GM12878 (cell line): ENCODE data around the gene DERA. TPM values are rescaled to one million over a fixed set of nuclear protein-coding genes. Genes with fewer than 3 reads are reported as not detected.

Experiments
- ATAC-seq: fragments of 200-7000 bp; cut with Tn5 transposase; 3 replicates; pipeline ENCODE4 v1.9.1; 2020; ENCODE audit warnings: mild to moderate bottlenecking, moderate library complexity
- BruUV-seq: library from RNA; stranded (reverse); fragments of 400-500 nt; replicated peaks from 2 replicates; lab custom pipeline; 2021; lab: Mats Ljungman, UMichigan
- CTCF ChIA-PET: fragments of 300-600 bp; sonication (Branson Sonifier 250); formaldehyde crosslinking; extraction: SDS; loops from one replicate; lab custom pipeline; 2021; ENCODE audit warnings: inconsistent platforms; lab: Yijun Ruan, JAX
- POLR2A ChIA-PET: fragments of 350-600 bp; formaldehyde crosslinking; extraction: SDS; loops from one replicate; lab custom pipeline; 2021; ENCODE audit warnings: inconsistent platforms; lab: Charles Lee
- RAD21 ChIA-PET: fragments of 300-600 bp; sonication (Branson Sonifier 250); formaldehyde crosslinking; loops from one replicate; lab custom pipeline; 2023; ENCODE audit warnings: antibody characterized with exemption; ENCODE audit not compliant: unreplicated experiment; lab: Charles Lee
- SMC1A ChIA-PET: fragments of 300-600 bp; sonication (Branson Sonifier 250); formaldehyde crosslinking; loops from one replicate; lab custom pipeline; 2023; ENCODE audit not compliant: unreplicated experiment, uncharacterized antibody; lab: Charles Lee
- DNase-seq: peaks from one replicate; pipeline ENCODE4 v3.0.0-alpha.2; 2011; ENCODE audit warnings: low read depth, low spot score
- FAIRE-seq: peaks from 3 replicates; lab custom pipeline; 2011; peaks lifted over from hg19 to GRCh38; lab: Jason Lieb, UNC
- H2AFZ ChIP-seq: 2 replicates; pipeline ENCODE4 v1.6.0; 2011; ENCODE audit warnings: low read depth, low read length, control low read depth; ENCODE audit not compliant: control insufficient read depth
- H3K27ac ChIP-seq: 2 replicates; pipeline ENCODE4 v1.5.1; 2011; ENCODE audit warnings: control low read depth; ENCODE audit not compliant: control insufficient read depth, insufficient read depth
- H3K27me3 ChIP-seq, 2 experiments: replicated peaks in 1 of 2; 2 replicates each; pipeline versions ENCODE4 v1.6.0 to v1.6.1; 2011; ENCODE audit warnings: low read length in 1 of 2; ENCODE audit not compliant: control insufficient read depth in 2 of 2, insufficient read depth in 2 of 2
- H3K36me3 ChIP-seq, 2 experiments: 2 replicates each; pipeline ENCODE4 v1.5.1; 2011; ENCODE audit warnings: low read length in 1 of 2; ENCODE audit not compliant: control insufficient read depth in 2 of 2, insufficient read depth in 2 of 2
- H3K4me1 ChIP-seq: 2 replicates; pipeline ENCODE4 v1.6.1; 2011; ENCODE audit warnings: mild to moderate bottlenecking, low read length, moderate library complexity, mixed read lengths; ENCODE audit not compliant: control insufficient read depth, insufficient read depth
- H3K4me2 ChIP-seq: 2 replicates; pipeline ENCODE4 v1.6.0; 2011; ENCODE audit warnings: control low read depth; ENCODE audit not compliant: control insufficient read depth, insufficient read depth
- H3K4me3 ChIP-seq: fragments of 200-600 bp; sonication (generic); 2 replicates; pipeline ENCODE4 v1.5.1; 2016
- H3K79me2 ChIP-seq: 2 replicates; pipeline ENCODE4 v1.6.0; 2011; ENCODE audit warnings: low read length; ENCODE audit not compliant: control insufficient read depth, insufficient read depth
- H3K9ac ChIP-seq: 2 replicates; pipeline ENCODE4 v1.8.0; 2011; ENCODE audit warnings: low read length, control low read depth, mixed read lengths; ENCODE audit not compliant: control insufficient read depth, insufficient read depth
- H3K9me3 ChIP-seq: replicated peaks from 3 replicates; pipeline ENCODE4 v1.5.1; 2011; ENCODE audit warnings: mild to moderate bottlenecking, low read length; ENCODE audit not compliant: control insufficient read depth, insufficient read depth
- H4K20me1 ChIP-seq: 2 replicates; pipeline ENCODE4 v1.6.0; 2011; ENCODE audit not compliant: control insufficient read depth, insufficient read depth
- BHLHE40 ChIP-seq, 2 experiments: fragments of 450-650 bp in 1 of 2; IDR thresholded peaks; 2 replicates each; pipeline ENCODE4 v1.6.1; 2011 to 2017; ENCODE audit warnings: low read depth in 2 of 2, borderline replicate concordance in 1 of 2, improper control_type of control experiment in 1 of 2, low read length in 1 of 2, mild to moderate bottlenecking in 1 of 2
- CBFB ChIP-seq: IDR thresholded peaks from 2 replicates; pipeline ENCODE4 v1.6.1; 2016; ENCODE audit warnings: antibody characterized with exemption, low read depth
- CBX5 ChIP-seq: sonication (generic); IDR thresholded peaks from 2 replicates; pipeline ENCODE4 v1.6.1; 2016; ENCODE audit warnings: low read depth, moderate library complexity, mild to moderate bottlenecking, inconsistent platforms
- IKZF1 ChIP-seq: fragments of 450-650 bp; conservative IDR thresholded peaks from 2 replicates; pipeline ENCODE4 v1.6.1; 2017; ENCODE audit warnings: antibody characterized with exemption, mild to moderate bottlenecking
- IKZF2 ChIP-seq, 2 experiments: fragments of 450-650 bp; IDR thresholded peaks; 2 replicates each; pipeline ENCODE4 v1.6.1; 2017; ENCODE audit warnings: mild to moderate bottlenecking in 2 of 2, moderate library complexity in 2 of 2
- MTA2 ChIP-seq: fragments of 450-650 bp; IDR thresholded peaks from 2 replicates; pipeline ENCODE4 v1.6.1; 2016; ENCODE audit warnings: low read depth, mild to moderate bottlenecking, moderate library complexity
- NBN ChIP-seq: fragments of 450-650 bp; IDR thresholded peaks from 2 replicates; pipeline ENCODE4 v1.6.1; 2016
- NFIC ChIP-seq: IDR thresholded peaks from 2 replicates; pipeline ENCODE4 v1.6.1; 2012; ENCODE audit warnings: low read depth, mild to moderate bottlenecking, inconsistent platforms, low read length, moderate library complexity
- POLR2AphosphoS2 ChIP-seq: IDR thresholded peaks from 2 replicates; pipeline ENCODE4 v1.6.1; 2011; ENCODE audit warnings: low read depth, mild to moderate bottlenecking, low read length, improper control_type of control experiment, moderate library complexity
- RAD51 ChIP-seq: fragments of 450-650 bp; IDR thresholded peaks from 2 replicates; pipeline ENCODE4 v1.6.1; 2016; ENCODE audit warnings: moderate library complexity, mild to moderate bottlenecking, inconsistent platforms
- RUNX3 ChIP-seq: IDR thresholded peaks from 2 replicates; pipeline ENCODE4 v1.6.1; 2012; ENCODE audit warnings: low read length, inconsistent platforms
- SMARCA5 ChIP-seq: fragments of 450-650 bp; IDR thresholded peaks from 2 replicates; pipeline ENCODE4 v1.6.1; 2017; ENCODE audit warnings: mild to moderate bottlenecking
- SPI1 ChIP-seq: IDR thresholded peaks from 2 replicates; pipeline ENCODE4 v1.6.1; 2011; ENCODE audit warnings: low read depth, mild to moderate bottlenecking, low read length, moderate library complexity, borderline replicate concordance; ENCODE audit not compliant: insufficient read depth
- WGBS: methylation state at CpG from one replicate; pipeline ENCODE4 v1.1.6; 2016; ENCODE audit warnings: low lambda C conversion rate; ENCODE audit not compliant: insufficient replicate concordance, insufficient coverage; ENCODE audit errors: missing lambda C conversion rate; 5-methylcytosine and 5-hydroxymethylcytosine counted together
- in situ Hi-C: fragments of 300-500 bp; cut with MboI; formaldehyde crosslinking; loops from 9 replicates; pipeline ENCODE4 v1.14.3; 2018; ENCODE audit warnings: mixed read lengths
- intact Hi-C: fragments of 100-400 bp; cut with micrococcal nuclease; formaldehyde crosslinking; loops from one replicate; pipeline ENCODE4 v1.14.2; 2022; ENCODE audit not compliant: unreplicated experiment
- polyA plus RNA-seq, 11 experiments: library from polyadenylated mRNA; depleted of rRNA in 4 of 11; unstranded in 6 of 11; stranded (reverse) in 5 of 11; fragments of >200 nt; fragmentation: Nextera tagmentation in 4 of 11; fragmentation: Illumina TruSeq in 1 of 11; extraction: Ambion mirVana in 4 of 11; extraction: Trizol in 1 of 11; gene quantifications; 1 replicate in 1 of 11; 2 replicates in 10 of 11; pipeline versions ENCODE4 v1.2.1 to v1.2.3, GENCODE V29; 2011 to 2016; ENCODE audit warnings: inconsistent platforms in 2 of 11, missing spikeins in 2 of 11, low read depth in 1 of 11
- total RNA-seq, 4 experiments: library from RNA; depleted of rRNA in 3 of 4; stranded (reverse); fragments of >200 nt in 3 of 4; fragmentation: Illumina TruSeq in 1 of 4; extraction: Trizol in 1 of 4; gene quantifications; 2 replicates each; pipeline versions ENCODE4 v1.2.1 to v1.2.3, GENCODE V29; 2013 to 2021
- TF ChIP-seq, protein P1 (sequence below): fragments of 450-650 bp; IDR thresholded peaks from 2 replicates; pipeline ENCODE4 v1.6.1; 2017; ENCODE audit warnings: low read depth, mild to moderate bottlenecking, moderate library complexity

Gene DERA
- total and polyA plus RNA-seq, 10 of the 15 experiments (the other 5 are each of a cell fraction or from before 2014, with no cell fraction given) = 34.9 to 97.1 (median 40.8) TPM

GRCh38 chr12:15863372-15863771 is 47.8 kb upstream of the DERA start:
- WGBS = 96% methylated on average over 9 of the region's 9 CpGs
- no peak for ATAC-seq

GRCh38 chr12:15863984-15864383 is 47.1 kb upstream of the DERA start:
- CTCF ChIA-PET = interaction anchor here (0.6 to 2.0 kb wide), 10 partner anchors 13 to 589 kb away, joined by 3 to 18 read pairs (median 5); no protein-coding TSS in a partner anchor
- peak; percentile 56; the same call in 1 of the 2 replicates for TF ChIP-seq NBN
- peak; percentile 58; the same call in 1 of the 2 replicates for TF ChIP-seq MTA2
- TF ChIP-seq IKZF1 = peak; percentile 71
- peak in 1 of 2 experiments; percentile 28; a peak in 1 of 4 replicates for TF ChIP-seq BHLHE40 (IDR thresholded peaks at IDR 0.05; ENCODE audit: borderline replicate concordance in 1 of 2, low read depth in 2 of 2, low read length in 1 of 2)
- TF ChIP-seq SPI1 = peak; percentile 75; the same call in 1 of the 2 replicates
- TF ChIP-seq IKZF2 (IDR thresholded peaks at IDR 0.05) = peak; percentile 85
- TF ChIP-seq POLR2AphosphoS2 = no peak
- peak; percentile 92 for TF ChIP-seq RUNX3
- peak; percentile 49; the same call in 1 of the 2 replicates for TF ChIP-seq CBFB
- TF ChIP-seq NFIC = 0 out of 2 replicates have a peak, but pooled peaks have one; percentile 54
- TF ChIP-seq SMARCA5 = peak; percentile 46
- TF ChIP-seq, protein P1, sequence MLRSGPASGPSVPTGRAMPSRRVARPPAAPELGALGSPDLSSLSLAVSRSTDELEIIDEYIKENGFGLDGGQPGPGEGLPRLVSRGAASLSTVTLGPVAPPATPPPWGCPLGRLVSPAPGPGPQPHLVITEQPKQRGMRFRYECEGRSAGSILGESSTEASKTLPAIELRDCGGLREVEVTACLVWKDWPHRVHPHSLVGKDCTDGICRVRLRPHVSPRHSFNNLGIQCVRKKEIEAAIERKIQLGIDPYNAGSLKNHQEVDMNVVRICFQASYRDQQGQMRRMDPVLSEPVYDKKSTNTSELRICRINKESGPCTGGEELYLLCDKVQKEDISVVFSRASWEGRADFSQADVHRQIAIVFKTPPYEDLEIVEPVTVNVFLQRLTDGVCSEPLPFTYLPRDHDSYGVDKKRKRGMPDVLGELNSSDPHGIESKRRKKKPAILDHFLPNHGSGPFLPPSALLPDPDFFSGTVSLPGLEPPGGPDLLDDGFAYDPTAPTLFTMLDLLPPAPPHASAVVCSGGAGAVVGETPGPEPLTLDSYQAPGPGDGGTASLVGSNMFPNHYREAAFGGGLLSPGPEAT = peak; percentile 56; the same call in 1 of the 2 replicates
- TF ChIP-seq CBX5 = no peak

More at GRCh38 chr12:15863372-15863771, 47.8 kb upstream of the DERA start:
- H3K9me3 ChIP-seq = no peaks in the 10 kb centered on the region
- in situ Hi-C loops = no loop called here
- H3K27me3 ChIP-seq = no peaks in the 10 kb centered on the region
- TF ChIP-seq NBN (no peak), RAD51 (no peak)
- TF ChIP-seq, all 136 proteins: peak for 0
- ChIA-PET SMC1A (interaction anchor here (0.8 to 2.0 kb wide), 21 partner anchors 8 to 331 kb away, joined by 3 to 12 read pairs (median 4); no protein-coding TSS in a partner anchor), CTCF (interaction anchor here (0.6 to 2.0 kb wide), 11 partner anchors 13 to 588 kb away, joined by 3 to 18 read pairs (median 4); partner anchors contain the start of gene DERA), RAD21 (interaction anchor here (0.9 to 1.6 kb wide), 8 partner anchors 16 to 331 kb away, joined by 3 to 8 read pairs (median 4); partner anchors contain the start of gene DERA), POLR2A (interaction anchor here (0.9 to 1.2 kb wide), 2 partner anchors 92 to 296 kb away, joined by 3 to 4 read pairs; no protein-coding TSS in a partner anchor)
- H3K27ac ChIP-seq = no peak overlapping the region
- DNase-seq = no peak
- H4K20me1 ChIP-seq = no peaks in the 10 kb centered on the region
- H2AFZ ChIP-seq = no peak overlapping the region
- BruUV-seq = no TSS peak
- intact Hi-C loops = no loop called here
- FAIRE-seq = no peak
- H3K36me3 ChIP-seq = no peaks in the 10 kb centered on the region
- H3K4me2 ChIP-seq = no peak overlapping the region
- H3K79me2 ChIP-seq = no peaks in the 10 kb centered on the region
- no peak overlapping the region for H3K4me3 ChIP-seq
- no peak overlapping the region for H3K9ac ChIP-seq
- H3K4me1 ChIP-seq = no peaks in the 10 kb centered on the region

More at GRCh38 chr12:15863984-15864383, 47.1 kb upstream of the DERA start:
- H4K20me1 ChIP-seq = no peaks in the 10 kb centered on the region
- no peak overlapping the region for H2AFZ ChIP-seq
- H3K36me3 ChIP-seq = no peaks in the 10 kb centered on the region
- no TSS peak for BruUV-seq
- DNase-seq (peak; percentile 67), ATAC-seq (peak; percentile 94), FAIRE-seq (peak; percentile 70)
- WGBS = under 1% methylated on average over 6 of the region's 6 CpGs
- H3K27me3 ChIP-seq = no peaks in the 10 kb centered on the region
- no peaks in the 10 kb centered on the region for H3K4me1 ChIP-seq
- peak overlapping the region; percentile 47; the same call in 1 of the 2 replicates for H3K4me2 ChIP-seq
- in situ Hi-C loops (no loop called here), intact Hi-C loops (loop anchor here (2.0 kb wide), 1 partner anchor 35 kb away; no protein-coding TSS in a partner anchor)
- SMC1A ChIA-PET = interaction anchor here (0.8 to 2.0 kb wide), 21 partner anchors 9 to 332 kb away, joined by 3 to 12 read pairs (median 4); no protein-coding TSS in a partner anchor
- POLR2A ChIA-PET = interaction anchor here (0.9 kb wide), 1 partner anchor 93 kb away, joined by 4 read pairs; no protein-coding TSS in a partner anchor
- no peak overlapping the region for H3K4me3 ChIP-seq
- H3K79me2 ChIP-seq = no peaks in the 10 kb centered on the region
- H3K9me3 ChIP-seq = no peaks in the 10 kb centered on the region
- H3K9ac ChIP-seq = no peak overlapping the region
- RAD21 ChIA-PET = interaction anchor here (0.9 to 1.6 kb wide), 8 partner anchors 17 to 332 kb away, joined by 3 to 8 read pairs (median 4); partner anchors contain the start of gene DERA
- H3K27ac ChIP-seq = no peak overlapping the region
